ENCODE measurements around the gene TENM4. TPM values are rescaled to one million over a fixed set of nuclear protein-coding genes. Genes with fewer than 3 reads are reported as not detected.

Gene TENM4
- total and polyA plus RNA-seq, 10 of the 15 experiments (the other 5 are each of a cell fraction or from before 2014, with no cell fraction given), result 0.03 to 0.12 (median 0.06) TPM; not detected in 7

DNA sequence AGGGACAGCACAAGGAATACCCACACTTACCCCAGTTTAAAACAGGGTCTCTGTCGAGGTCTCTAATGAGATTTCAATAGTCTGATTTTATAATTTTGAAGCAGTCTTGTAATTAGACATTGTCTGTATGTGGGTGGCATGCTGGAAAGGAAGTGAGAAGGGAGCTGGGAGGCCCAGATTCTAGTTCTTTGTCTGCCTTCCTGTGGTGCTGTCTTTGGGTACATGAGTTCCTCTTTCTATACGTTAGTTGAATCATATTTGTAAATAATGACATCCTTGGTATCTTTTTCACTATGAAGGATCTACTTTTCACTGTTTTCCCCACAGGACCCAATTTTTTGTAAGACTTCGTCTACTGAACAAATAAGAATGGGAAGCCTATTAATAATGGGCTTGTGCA lies 42.0 kb upstream of the TENM4 start (continued):
- TF ChIP-seq NFXL1 (IDR thresholded peaks at IDR 0.05; ENCODE audit: borderline replicate concordance), result no peak
- peak; percentile 94 for TF ChIP-seq NFIC (IDR thresholded peaks at IDR 0.05; ENCODE audit: low read depth, low read length)
- TF ChIP-seq, protein P1, sequence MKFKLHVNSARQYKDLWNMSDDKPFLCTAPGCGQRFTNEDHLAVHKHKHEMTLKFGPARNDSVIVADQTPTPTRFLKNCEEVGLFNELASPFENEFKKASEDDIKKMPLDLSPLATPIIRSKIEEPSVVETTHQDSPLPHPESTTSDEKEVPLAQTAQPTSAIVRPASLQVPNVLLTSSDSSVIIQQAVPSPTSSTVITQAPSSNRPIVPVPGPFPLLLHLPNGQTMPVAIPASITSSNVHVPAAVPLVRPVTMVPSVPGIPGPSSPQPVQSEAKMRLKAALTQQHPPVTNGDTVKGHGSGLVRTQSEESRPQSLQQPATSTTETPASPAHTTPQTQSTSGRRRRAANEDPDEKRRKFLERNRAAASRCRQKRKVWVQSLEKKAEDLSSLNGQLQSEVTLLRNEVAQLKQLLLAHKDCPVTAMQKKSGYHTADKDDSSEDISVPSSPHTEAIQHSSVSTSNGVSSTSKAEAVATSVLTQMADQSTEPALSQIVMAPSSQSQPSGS (IDR thresholded peaks at IDR 0.05; ENCODE audit: low read length), result peak; percentile 89
- TF ChIP-seq ZNF384 (IDR thresholded peaks at IDR 0.05; ENCODE audit: borderline replicate concordance, low read depth, low read length), result no peak
- TF ChIP-seq, protein P2, sequence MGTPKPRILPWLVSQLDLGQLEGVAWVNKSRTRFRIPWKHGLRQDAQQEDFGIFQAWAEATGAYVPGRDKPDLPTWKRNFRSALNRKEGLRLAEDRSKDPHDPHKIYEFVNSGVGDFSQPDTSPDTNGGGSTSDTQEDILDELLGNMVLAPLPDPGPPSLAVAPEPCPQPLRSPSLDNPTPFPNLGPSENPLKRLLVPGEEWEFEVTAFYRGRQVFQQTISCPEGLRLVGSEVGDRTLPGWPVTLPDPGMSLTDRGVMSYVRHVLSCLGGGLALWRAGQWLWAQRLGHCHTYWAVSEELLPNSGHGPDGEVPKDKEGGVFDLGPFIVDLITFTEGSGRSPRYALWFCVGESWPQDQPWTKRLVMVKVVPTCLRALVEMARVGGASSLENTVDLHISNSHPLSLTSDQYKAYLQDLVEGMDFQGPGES (IDR thresholded peaks at IDR 0.05), result no peak
- peak; percentile 47 for TF ChIP-seq SP1 (IDR thresholded peaks at IDR 0.05; ENCODE audit: low read depth, low read length)
- no peak for TF ChIP-seq GATAD2B (conservative IDR thresholded peaks at IDR 0.05; ENCODE audit: low read depth)
- peak; percentile 99 for TF ChIP-seq SPI1 (IDR thresholded peaks at IDR 0.05; ENCODE audit: borderline replicate concordance, insufficient read depth, low read depth, low read length)
- TF ChIP-seq NBN (IDR thresholded peaks at IDR 0.05), result peak; percentile 56; the same call in 1 of the 2 replicates
- TF ChIP-seq, protein P3, sequence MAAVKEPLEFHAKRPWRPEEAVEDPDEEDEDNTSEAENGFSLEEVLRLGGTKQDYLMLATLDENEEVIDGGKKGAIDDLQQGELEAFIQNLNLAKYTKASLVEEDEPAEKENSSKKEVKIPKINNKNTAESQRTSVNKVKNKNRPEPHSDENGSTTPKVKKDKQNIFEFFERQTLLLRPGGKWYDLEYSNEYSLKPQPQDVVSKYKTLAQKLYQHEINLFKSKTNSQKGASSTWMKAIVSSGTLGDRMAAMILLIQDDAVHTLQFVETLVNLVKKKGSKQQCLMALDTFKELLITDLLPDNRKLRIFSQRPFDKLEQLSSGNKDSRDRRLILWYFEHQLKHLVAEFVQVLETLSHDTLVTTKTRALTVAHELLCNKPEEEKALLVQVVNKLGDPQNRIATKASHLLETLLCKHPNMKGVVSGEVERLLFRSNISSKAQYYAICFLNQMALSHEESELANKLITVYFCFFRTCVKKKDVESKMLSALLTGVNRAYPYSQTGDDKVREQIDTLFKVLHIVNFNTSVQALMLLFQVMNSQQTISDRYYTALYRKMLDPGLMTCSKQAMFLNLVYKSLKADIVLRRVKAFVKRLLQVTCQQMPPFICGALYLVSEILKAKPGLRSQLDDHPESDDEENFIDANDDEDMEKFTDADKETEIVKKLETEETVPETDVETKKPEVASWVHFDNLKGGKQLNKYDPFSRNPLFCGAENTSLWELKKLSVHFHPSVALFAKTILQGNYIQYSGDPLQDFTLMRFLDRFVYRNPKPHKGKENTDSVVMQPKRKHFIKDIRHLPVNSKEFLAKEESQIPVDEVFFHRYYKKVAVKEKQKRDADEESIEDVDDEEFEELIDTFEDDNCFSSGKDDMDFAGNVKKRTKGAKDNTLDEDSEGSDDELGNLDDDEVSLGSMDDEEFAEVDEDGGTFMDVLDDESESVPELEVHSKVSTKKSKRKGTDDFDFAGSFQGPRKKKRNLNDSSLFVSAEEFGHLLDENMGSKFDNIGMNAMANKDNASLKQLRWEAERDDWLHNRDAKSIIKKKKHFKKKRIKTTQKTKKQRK (IDR thresholded peaks at IDR 0.05; ENCODE audit: low read depth, low read length), result no peak
- peak in 1 of 2 experiments; percentile 97; a peak in 2 of 4 replicates for TF ChIP-seq ETV6 (conservative IDR thresholded peaks at IDR 0.05 in 1 of 2, IDR thresholded peaks at IDR 0.05 in 1 of 2; ENCODE audit: borderline replicate concordance in 1 of 2, low read depth in 1 of 2)
- TF ChIP-seq, protein P4, sequence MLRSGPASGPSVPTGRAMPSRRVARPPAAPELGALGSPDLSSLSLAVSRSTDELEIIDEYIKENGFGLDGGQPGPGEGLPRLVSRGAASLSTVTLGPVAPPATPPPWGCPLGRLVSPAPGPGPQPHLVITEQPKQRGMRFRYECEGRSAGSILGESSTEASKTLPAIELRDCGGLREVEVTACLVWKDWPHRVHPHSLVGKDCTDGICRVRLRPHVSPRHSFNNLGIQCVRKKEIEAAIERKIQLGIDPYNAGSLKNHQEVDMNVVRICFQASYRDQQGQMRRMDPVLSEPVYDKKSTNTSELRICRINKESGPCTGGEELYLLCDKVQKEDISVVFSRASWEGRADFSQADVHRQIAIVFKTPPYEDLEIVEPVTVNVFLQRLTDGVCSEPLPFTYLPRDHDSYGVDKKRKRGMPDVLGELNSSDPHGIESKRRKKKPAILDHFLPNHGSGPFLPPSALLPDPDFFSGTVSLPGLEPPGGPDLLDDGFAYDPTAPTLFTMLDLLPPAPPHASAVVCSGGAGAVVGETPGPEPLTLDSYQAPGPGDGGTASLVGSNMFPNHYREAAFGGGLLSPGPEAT (IDR thresholded peaks at IDR 0.05; ENCODE audit: low read depth), result peak; percentile 76
- no peak for TF ChIP-seq RAD51 (IDR thresholded peaks at IDR 0.05)
- no peak for TF ChIP-seq POLR2AphosphoS5 (IDR thresholded peaks at IDR 0.05; ENCODE audit: low read length)
- no peak for TF ChIP-seq ZNF622 (IDR thresholded peaks at IDR 0.05)
- TF ChIP-seq FOXM1 (IDR thresholded peaks at IDR 0.05; ENCODE audit: low read depth, low read length), result peak; percentile 87; the same call in 1 of the 2 replicates
- TF ChIP-seq HDAC2 (IDR thresholded peaks at IDR 0.05), result no peak
- TF ChIP-seq PAX5 (IDR thresholded peaks at IDR 0.05; ENCODE audit: borderline replicate concordance, low read depth, low read length), result peak; percentile 87
- no peak for TF ChIP-seq SREBF2 (IDR thresholded peaks at IDR 0.05; ENCODE audit: low read length)
- no peak for TF ChIP-seq MYC (IDR thresholded peaks at IDR 0.05; ENCODE audit: insufficient read depth, insufficient read length, insufficient replicate concordance, low read length, severe bottlenecking)
